ENCODE measurements around the gene MGLL.

Gene MGLL

GRCh38 chr3:127772273-127772672, 50.0 kb downstream of the MGLL start:
- no peak for DNase-seq

GRCh38 chr3:127771746-127772145, 50.6 kb downstream of the MGLL start:
- DNase-seq = no peak

- no peak for DNase-seq
Observed at GRCh38 chr3:127770671-127771355, 51.5 kb downstream of the MGLL start.

GRCh38 chr3:127769284-127770081, 52.8 kb downstream of the MGLL start:
- DNase-seq = no peak

- DNase-seq = no peak
Observed at GRCh38 chr3:127768346-127769008, 53.8 kb downstream of the MGLL start.

- no peak for DNase-seq
Observed at GRCh38 chr3:127767126-127767525, 55.2 kb downstream of the MGLL start.

- no peak for DNase-seq
Observed at GRCh38 chr3:127765735-127766134, 56.6 kb downstream of the MGLL start.

GRCh38 chr3:127764841-127765362, 57.4 kb downstream of the MGLL start:
- no peak for DNase-seq

- no peak for DNase-seq
Observed at GRCh38 chr3:127764301-127764700, 58.0 kb downstream of the MGLL start.

GRCh38 chr3:127763816-127764215, 58.5 kb downstream of the MGLL start:
- DNase-seq = no peak

GRCh38 chr3:127763337-127763736, 59.0 kb downstream of the MGLL start:
- DNase-seq = no peak

GRCh38 chr3:127762787-127763105, 59.6 kb downstream of the MGLL start:
- DNase-seq = no peak

- DNase-seq = no peak
Observed at GRCh38 chr3:127762077-127762786, 60.1 kb downstream of the MGLL start.

- DNase-seq = no peak
Observed at GRCh38 chr3:127761441-127761801, 60.9 kb downstream of the MGLL start.

GRCh38 chr3:127760791-127761440, 61.4 kb downstream of the MGLL start:
- DNase-seq = no peak

- no peak for DNase-seq
Observed at GRCh38 chr3:127760361-127760760, 62.0 kb downstream of the MGLL start.

GRCh38 chr3:127759826-127760225, 62.5 kb downstream of the MGLL start:
- DNase-seq = no peak

GRCh38 chr3:127758013-127758412, 64.3 kb downstream of the MGLL start:
- no peak for DNase-seq

- DNase-seq = no peak
Observed at GRCh38 chr3:127755305-127755681, 67.0 kb downstream of the MGLL start.

- no peak for DNase-seq
Observed at GRCh38 chr3:127754411-127755304, 67.7 kb downstream of the MGLL start.

GRCh38 chr3:127753898-127754410, 68.4 kb downstream of the MGLL start:
- no peak for DNase-seq
